Measurements from ENCODE around the gene SULF2.
A peak's percentile ranks its signal among the peaks of the same experiment; 100 is the strongest.

SULF2 gene

DNA sequence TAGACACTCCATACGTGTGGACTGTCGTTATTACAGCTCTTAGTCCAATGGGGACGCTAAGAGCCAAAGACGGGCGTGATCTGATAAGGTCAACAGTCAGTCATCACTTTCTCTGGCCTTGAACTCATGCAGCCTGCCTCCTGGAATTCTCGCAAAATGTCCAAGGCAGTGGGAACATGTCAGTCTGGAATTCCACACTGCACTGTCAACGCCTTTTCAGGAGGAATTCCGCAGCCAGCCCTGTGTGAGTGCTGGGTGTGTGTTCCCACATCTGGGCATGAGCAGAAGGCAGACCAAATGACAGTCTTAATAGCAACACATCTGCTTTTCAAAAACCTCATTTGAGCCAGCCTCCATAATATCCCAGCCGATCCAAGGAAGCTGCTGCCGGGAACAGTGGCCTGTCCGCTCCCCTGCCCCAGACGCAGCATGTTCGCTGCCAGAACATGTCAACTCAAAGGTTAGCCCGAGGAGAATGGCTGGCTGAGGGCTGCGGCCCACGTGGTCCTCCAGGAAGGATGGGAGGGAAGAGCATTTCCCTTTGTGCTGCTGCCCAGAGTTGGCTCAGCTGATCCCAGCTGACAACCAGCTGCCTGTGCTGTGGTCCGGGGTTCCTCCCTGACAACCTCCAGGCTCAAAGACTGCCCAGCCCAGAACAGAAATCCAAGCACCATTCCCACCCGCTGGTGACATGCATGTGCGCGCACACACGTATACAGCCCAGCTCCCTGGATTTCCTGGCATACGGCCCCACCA, 103.1 kb downstream of the SULF2 start:
- DNase-seq, result no peak

DNA sequence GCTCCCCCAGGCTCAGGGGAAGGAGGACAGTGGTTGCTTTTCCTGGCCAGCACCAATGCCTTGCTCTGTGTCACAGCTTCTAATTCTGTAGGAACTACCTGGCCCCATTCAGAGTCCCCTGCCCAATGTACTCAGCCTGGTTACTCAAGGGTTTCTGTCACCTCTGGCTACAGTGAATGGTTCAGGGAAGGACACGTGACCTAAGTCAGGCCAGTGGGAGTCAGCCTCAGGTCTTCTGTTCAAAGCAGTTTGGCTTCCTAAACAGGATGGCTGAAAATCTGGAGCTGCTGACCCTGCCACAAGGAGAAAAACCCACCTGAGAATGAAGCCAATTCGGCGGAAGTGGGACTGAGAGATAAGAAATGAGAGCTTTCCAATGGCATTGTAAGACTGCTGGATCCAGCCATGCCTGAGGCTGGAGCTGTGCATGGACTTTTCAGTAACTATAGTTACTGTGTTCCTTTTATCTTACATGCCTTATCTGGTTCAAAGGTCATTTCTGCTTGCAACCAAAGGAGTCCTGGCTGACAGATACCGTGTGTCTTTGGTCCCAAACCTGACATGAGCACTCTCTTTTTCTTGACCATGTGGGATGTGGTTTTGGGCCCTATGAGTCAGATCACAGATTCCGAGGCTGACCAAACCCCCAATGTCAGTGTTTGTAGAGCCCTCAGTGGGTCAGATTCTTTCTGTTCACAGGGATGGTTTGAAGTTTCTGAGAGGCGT, 104.3 kb downstream of the SULF2 start:
- DNase-seq, result no peak

DNA sequence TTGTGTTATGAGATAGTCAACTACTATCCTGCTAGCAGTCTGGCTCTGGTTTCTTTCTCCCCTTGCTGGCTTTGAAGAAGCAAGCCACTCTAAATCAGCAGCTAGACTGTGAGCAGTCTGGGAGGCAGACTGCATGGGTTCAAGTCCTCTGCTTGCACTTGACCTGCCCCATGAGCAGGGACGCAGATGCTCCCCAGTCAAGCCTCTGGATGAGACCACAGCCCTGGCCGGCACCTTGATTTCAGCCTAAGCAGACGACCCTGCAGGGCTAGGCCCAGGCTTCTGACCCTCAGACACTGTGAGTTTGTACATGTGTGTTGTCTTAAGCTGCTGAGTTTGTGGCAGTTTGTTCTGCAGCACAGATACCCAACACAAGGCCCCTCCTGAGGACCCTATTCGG, 105.8 kb downstream of the SULF2 start:
- no peak for DNase-seq

DNA sequence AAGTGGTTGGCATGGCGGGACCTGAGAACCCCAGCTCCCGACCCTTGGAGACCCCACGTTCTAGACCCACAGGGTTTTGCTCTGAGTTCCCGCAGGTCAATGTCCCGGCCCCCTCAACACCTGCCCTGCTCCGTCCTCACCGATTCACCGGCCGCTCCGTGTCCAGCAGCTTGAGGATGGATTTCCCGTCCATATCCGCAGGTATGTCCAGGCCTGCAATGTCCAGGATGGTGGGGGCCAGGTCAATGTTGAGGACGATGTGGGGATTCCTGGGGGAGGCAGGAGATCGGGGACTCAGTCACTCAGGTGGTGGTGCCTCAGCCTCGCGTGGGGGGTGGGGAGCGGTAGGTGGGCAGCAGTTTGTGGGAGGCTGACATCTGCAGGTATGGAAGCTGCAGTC, 106.7 kb downstream of the SULF2 start:
- no peak for DNase-seq

DNA sequence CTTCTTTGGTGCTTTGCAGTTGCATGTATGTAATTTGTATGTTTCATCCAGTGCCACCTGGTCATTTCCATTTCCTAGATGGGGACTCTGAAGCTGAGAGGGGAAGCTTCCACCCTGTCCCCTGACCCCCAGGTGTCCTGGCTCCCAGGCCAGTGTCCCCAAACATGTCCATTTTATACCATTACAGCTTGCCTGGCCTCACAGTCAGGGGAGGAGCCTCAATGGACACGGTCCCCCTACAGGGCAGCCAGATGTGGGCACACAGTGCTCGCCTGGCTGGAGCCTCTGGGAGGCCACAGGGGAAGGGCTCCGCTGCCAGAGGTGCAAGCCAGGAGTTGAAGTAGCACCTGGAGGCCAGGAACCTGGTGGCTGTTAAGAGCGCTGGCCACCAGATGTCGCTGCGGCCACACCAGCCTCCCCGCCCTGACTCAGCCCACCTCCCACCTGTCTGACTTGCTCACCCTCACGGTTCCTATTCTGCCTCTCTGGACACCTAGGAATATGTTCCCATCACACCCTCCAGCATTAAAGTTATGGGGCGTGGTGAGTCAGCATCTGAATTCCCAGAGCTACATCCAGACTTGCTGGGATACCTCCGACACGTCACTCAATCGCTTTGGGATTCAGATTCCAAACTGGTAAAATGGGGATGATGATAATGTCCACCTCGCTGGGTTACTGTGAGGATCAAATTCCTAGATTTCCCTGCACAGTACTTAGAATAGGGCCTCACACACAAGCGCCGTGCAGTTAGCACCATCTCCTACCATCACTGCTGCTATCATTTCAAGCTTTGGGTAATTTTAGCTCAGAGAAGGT, 107.4 kb downstream of the SULF2 start:
- peak; percentile 83 for DNase-seq

DNA sequence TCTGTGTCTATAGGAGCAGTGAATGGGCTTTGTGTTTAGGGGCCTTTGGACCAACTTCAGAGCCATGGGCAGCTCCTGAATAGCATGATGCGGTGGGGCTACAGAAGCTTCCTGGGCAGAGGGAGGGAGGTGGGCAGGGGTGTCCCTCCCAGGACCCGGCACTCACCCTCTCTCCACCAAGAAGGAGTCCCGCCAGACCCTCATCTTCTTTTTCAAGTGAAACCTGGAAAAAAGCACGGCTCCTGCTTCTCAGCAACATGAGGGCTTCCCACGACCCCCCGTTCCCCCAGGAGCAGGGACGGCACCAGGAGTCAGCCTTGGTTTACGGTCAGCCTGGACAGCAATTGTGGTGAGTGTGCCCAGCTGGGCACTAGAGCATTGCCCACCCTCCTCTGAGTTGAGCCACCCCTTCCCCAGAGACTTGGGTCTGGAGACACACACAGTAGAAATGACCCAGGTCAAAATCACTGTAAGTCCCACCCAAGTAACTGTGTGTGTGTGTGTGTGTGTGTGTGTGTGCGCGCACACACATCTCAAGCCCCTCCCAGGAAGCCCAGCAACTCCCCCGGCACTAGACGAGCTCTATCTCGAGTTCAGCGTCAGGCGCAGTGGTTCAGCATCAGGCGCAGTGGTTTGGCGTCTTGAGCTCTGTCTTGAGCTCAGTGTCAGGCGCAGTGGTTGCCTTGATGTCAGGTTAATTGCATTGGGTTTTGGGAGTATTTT, 108.2 kb downstream of the SULF2 start:
- DNase-seq, result no peak

DNA sequence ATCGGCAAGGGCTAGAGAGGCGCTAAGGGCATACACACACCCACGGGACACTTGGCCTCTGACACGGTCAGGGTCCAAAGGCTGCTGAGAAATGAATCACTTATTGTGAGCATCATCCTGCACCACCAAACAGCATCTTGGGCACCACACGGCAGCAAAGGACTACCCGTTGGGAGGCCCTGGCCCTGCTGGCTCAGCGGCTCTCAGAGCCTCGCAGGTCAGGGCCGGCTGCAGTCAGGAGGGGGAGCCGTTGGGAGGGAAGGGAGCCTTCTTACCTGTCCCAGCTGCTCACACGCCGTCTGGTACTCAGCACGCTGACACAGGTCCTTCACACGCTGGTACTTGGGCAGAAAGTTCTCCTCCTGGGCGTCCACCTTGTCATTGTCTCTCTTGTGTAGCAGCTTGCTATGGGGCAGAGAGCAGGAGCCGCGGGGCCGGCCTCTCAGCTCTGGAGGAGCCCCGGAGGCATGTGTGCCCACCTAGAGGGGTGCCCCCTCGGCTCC, 109.0 kb downstream of the SULF2 start:
- DNase-seq, result no peak

DNA sequence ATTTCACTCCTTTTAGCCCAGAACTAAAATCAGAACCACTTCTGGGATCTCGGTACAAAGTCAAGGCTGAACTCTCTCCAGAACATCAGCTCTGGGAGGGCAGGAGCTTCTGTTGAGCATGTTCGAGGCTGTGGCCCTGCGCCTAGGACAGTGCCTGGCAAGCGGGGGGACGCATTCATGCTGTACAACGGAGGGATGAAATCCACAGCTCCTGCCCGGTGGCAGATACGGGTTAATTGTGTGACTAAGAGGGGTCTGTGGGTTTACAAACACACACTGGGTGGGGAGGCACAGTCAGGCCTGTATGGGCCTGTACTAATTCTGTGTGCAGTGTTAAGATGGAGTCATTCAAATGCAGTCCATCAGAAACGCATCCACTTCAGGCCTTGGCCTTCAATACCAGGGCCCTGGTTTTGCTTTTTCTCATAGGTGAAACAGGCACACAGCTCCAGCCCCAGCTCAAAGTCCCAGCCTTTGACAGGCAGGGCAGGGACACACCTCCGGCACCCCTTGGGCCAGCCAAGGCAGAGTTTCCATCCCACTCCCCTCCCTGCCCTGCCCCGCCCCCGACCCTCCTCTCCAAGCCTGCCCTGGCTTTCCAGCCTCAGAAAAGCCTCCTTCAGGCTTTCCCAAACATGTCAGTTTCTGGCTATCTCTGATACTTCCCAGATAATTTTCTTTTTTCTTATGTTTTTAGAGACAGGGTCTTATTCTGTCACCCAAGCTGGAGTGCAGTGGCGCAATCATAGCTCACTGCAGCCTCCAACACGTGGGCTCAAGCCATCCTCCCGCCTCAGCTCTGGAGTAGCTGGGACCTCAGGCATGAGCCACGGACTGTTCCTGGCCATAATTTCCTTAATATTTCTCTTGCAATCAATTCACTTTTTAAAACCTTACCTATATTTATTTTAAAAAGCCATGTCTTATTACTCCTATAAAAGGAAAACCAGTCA, 109.8 kb downstream of the SULF2 start:
- no peak for DNase-seq

DNA sequence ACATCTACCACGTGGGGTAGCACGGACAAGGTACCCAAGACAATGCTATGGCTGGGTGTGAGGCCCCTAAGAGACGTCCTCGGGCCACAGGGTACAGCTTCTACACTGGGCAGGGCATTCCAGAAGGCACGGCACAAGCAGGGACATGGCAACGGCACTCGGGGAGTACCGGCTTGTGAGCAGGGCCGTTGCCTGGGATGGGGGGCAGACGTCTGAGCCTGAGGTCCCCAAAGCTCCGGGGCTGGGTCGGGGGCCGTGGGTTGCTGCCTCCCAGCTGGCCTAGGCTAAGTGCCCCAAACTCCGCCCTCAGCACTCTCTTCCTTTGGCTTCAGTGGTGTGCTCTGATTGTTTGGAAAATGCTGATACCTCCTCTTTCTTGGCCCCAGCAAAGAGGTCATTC, 110.6 kb downstream of the SULF2 start:
- no peak for DNase-seq

DNA sequence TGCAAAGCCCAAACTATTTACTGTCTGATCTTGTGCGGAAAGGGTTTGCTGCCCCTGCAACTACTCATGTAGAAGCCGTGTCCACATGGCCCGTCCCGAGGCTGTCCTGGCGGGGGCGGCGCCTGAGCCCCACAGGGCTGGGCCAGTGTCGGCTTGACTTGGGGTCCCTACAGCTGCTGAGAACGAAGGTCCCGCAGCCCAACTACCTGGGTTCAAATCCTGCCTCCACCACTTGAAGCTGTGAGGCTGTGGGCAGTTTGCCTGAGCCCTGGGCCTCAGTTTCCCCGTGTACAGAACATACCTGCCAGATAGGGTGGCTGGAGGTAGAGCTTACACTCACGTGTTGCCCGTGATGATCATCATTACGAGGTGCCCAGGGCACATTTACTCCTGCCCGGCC, 111.1 kb downstream of the SULF2 start:
- DNase-seq, result no peak

DNA sequence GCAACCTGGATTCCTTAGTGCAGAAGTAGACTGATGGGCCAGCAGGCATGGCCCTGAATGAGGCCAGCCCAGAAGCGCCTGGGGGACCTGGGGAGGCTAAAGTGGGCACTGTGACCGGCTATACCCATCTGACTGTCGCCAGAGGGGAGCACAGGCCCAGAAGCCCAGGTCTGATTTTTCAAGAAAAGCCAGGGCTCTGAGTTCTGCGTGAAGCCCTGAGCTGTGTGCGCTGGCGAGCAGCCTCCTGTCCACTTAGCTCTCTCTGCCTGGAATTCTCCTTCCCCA, 111.7 kb downstream of the SULF2 start:
- no peak for DNase-seq

DNA sequence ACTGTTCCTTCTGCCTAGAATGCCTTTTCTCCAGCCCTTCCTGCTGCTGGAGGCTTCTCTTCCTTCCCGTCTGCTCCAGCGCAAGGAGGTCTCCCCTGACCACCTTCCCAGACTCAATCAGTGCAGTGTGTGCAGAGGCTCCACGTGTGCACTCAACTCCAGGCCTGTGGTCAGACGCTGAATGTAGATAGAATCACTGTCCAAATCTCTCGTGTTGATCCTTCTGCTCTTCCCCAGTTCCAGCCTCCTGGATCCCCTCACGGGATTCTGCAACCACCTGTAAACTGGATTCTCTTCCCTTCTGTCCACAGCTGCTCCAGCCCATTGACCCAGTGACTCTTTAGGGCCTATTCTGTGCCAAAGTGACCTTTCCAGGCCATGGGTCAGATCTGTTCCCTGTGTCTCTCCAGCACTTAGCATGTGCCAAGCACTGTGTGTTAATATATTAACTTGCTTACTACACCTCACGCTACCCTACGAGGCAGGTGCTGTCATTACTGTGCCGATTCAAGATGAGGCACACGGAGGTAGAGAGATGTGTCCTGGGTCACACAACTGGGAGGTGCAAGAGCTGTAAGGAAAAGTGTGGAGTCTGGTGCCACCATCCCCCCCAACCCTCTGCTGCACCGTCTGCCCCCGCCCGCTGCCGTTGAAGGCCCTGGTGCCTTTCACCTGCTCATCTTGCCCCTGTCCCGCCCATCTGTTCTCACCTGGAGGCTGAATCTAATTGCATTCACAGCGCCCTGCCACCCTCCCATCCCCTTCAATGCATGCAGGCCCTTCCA, 112.2 kb downstream of the SULF2 start:
- no peak for DNase-seq

DNA sequence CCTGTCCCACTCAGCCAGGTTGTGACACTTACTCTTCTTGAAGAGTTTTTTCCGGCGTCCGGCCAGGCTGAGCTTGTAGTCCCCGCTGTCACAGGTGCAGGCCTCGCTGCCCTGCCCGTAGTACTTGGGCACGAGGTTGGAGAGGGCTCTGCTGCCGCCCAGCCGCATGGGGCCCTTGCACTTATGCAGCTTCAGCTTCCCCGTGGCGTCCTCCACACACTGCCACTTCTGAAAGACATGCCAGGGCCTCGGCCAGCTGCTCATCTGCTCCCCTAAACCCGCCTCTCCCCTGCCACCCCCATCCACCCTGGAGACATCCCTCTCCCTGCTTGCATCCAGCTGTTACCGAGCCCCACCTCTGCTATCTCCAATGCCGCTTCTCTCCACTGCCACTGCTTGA, 113.1 kb downstream of the SULF2 start:
- no peak for DNase-seq

DNA sequence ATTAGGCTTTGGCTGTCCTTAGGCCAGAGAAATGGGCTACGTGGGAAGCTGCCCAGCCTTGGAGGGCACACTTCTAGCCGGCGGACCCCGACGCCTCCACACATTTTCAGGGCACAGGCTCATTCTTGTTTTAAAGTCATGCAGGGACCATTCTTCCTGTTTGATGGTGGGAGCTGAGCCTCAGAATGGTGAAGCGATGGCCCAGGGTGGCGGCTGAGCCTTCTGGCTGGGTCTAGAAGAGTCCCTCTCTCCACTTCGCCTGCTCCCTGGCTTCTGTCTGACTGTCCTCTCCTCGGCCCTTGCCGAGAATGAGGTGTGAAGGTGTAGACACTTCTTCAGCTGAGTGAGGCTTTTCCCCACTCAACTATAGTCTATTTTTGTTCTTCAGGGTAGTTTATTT, 114.4 kb downstream of the SULF2 start:
- no peak for DNase-seq

DNA sequence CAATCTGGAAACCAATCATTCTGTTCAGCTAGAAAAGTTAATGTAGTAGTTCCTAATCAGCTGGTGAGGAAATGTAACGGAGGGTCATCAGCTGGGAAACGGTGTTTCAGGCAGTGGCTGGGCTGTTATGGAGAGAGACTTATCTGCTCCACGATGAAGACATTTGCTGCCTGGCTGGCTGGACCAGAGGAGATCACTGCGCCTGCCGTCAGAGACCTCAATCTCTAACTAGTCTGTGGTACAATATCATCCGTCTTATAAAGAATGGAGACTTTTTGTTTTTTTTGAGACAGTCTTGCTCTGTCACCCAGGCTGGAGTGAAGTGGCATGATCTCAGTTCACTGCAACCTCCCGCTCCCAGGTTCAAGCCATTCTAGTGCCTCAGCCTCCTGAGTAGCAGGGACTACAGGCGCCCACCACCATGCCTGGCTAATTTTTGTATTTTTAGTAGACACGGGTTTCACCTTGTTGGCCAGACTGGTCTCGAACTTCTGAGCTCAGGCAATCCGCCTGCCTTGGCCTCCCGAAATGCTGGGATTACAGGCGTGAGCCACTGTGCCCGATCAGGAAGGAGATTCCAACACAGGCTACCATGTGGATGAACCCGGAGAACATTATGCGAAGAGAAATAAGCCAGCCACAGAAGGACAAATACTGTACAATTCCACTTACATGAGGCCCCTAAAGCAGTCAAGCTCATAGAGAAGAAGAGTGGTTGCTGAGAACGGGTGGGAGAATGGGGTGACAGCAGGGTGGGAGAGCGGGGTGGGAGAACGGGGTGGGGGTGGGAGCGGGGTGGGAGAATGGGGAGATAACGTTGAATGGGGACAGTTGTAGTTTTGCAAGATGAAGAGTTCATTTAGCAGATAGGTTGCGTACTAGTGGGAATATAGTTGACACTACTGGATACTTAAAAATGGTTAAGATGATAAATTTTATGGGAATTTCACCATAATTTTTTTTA, 115.1 kb downstream of the SULF2 start:
- no peak for DNase-seq

DNA sequence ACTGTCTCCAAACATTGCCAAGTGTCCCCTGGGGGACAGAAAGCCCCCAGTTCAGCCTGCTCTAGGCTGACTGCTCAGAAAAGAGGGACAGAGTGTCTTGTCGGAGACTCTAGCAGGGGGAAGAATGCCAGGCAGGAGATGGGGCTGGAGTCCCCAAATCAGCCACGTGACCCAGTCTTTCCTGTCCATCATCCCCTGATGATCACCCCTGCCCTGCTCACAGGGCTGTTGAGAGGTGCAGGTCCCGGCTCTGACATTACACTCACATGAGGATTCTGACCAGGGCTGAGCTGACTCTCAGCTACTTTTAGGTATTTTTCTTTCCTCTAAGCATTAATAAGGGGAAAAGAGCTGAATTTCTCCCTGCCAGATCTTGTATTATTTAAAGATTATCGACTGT, 115.8 kb downstream of the SULF2 start:
- no peak for DNase-seq

DNA sequence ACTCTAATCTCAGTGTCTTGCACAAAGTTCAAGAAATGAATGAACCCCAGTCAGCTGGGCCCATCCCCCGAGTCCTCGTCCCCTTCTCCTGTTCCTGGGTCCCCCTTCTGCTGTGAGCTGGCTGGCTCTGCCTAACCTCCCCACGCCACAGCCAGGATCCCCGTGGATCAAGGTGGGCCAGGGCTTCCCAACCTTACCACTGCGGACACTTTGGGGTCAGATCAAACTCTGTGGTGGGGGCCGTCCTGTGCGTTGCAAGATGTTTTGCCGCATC, 116.2 kb downstream of the SULF2 start:
- no peak for DNase-seq

DNA sequence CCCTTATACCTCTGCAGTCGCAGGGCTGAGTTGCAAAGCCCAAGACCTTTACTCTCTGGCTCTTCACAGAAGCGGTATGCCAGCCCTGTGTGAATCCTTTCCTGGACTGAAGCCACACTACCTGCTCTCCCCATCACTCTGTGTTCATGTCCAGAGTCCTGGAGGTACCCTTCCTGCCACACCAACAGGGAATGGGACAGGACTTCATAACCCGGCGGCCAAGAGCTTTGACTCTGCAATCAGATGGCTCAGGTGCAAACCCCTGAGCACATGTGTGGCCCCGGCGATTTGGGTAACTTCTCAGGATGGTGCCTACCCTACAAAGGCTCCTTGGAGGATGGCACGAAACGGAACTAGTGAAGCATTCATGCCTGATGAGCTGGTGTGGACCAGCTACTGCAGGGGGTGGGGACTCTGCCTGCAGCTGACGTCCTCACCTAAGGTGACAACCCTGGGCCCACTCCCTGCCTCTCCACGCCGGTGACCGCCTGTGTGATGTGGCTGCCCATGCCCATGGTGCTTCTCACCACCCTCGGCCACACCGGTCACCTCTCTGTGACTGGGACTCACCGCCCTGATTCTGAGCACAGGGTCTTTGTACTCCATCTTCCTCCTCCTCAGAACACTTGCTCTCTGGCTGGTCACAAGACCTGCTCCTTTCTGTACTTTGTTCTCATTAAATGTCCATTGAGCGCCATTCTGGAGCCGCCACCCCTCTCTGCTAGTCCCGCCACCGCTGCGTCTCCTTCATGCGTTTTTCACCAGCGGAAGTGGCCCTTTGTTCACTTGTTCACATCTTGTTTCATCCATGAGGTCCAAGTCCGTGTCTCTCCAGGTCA, 116.7 kb downstream of the SULF2 start:
- DNase-seq, result no peak

Measured in NCI-H2171 treated with DMSO at 0.1 percent for 48 hours (cell line).